HepG2 (cell line): Measurements from ENCODE around the gene MXRA8. TPM values are rescaled to one million over a fixed set of nuclear protein-coding genes. Genes with fewer than 3 reads are reported as not detected.
A peak's percentile ranks its signal among the peaks of the same experiment; 100 is the strongest.

Experiments used
- ARNT2 ChIP-seq: sonication (generic); formaldehyde crosslinking; IDR thresholded peaks from 2 replicates; pipeline ENCODE4 v1.8.0; 2022; ENCODE audit warnings: mild to moderate bottlenecking, low read depth, missing genetic modification reagents, moderate library complexity
- ATAD3A ChIP-seq: sonication (generic); formaldehyde crosslinking; IDR thresholded peaks from 2 replicates; pipeline ENCODE4 v1.4.0; 2020; ENCODE audit warnings: missing genetic modification reagents
- DDIT3 ChIP-seq: sonication (generic); formaldehyde crosslinking; IDR thresholded peaks from 2 replicates; pipeline ENCODE4 v1.4.0; 2020; ENCODE audit warnings: mild to moderate bottlenecking, missing genetic modification reagents
- HMGXB4 ChIP-seq, 2 experiments: sonication (generic) in 1 of 2; formaldehyde crosslinking in 1 of 2; IDR thresholded peaks; 2 replicates each; pipeline versions ENCODE4 v1.4.0 to v1.6.1; 2018 to 2020; ENCODE audit warnings: missing genetic modification reagents in 2 of 2, borderline replicate concordance in 1 of 2, low read depth in 1 of 2, mild to moderate bottlenecking in 1 of 2, missing biosample characterization in 1 of 2
- KMT2A ChIP-seq: sonication (generic); formaldehyde crosslinking; IDR thresholded peaks from 2 replicates; pipeline ENCODE4 v1.4.0; 2020; ENCODE audit warnings: missing genetic modification reagents
- MED1 ChIP-seq: sonication (generic); formaldehyde crosslinking; IDR thresholded peaks from 2 replicates; pipeline ENCODE4 v1.4.0; 2020; ENCODE audit warnings: missing genetic modification reagents
- ZFX ChIP-seq: sonication (generic); formaldehyde crosslinking; IDR thresholded peaks from 2 replicates; pipeline ENCODE4 v1.4.0; 2020; ENCODE audit warnings: mild to moderate bottlenecking, low read depth, missing genetic modification reagents, moderate library complexity
- ZFY ChIP-seq: sonication (generic); formaldehyde crosslinking; IDR thresholded peaks from 2 replicates; pipeline ENCODE4 v1.4.0; 2020; ENCODE audit warnings: missing genetic modification reagents
- ZNF101 ChIP-seq: sonication (generic); formaldehyde crosslinking; IDR thresholded peaks from 2 replicates; pipeline ENCODE4 v1.4.0; 2020; ENCODE audit warnings: mild to moderate bottlenecking, low read depth, missing genetic modification reagents, borderline replicate concordance
- ZNF180 ChIP-seq: sonication (generic); formaldehyde crosslinking; IDR thresholded peaks from 2 replicates; pipeline ENCODE4 v1.4.0; 2020; ENCODE audit warnings: low read depth, missing genetic modification reagents, borderline replicate concordance
- polyA plus RNA-seq, 8 experiments: library from polyadenylated mRNA; depleted of rRNA in 3 of 8; stranded (reverse) in 7 of 8; unstranded in 1 of 8; fragments of >200 nt; fragmentation: Illumina TruSeq in 4 of 8; extraction: Trizol in 4 of 8; gene quantifications; 2 replicates each; pipeline versions ENCODE4 v1.2.1 to v1.2.3, GENCODE V29; 2011 to 2016; ENCODE audit warnings: low read depth in 4 of 8, missing spikeins in 1 of 8, mixed read lengths in 1 of 8; ENCODE audit not compliant: insufficient read depth in 1 of 8
- total RNA-seq, 5 experiments: library from RNA; depleted of rRNA; stranded (reverse); fragments of >200 nt; fragmentation: Illumina TruSeq; extraction: Trizol; gene quantifications; 2 replicates each; pipeline ENCODE4 v1.2.3, GENCODE V29; 2016; ENCODE audit warnings: low read depth in 1 of 5
- TF ChIP-seq, protein P1 (sequence below): sonication (generic); formaldehyde crosslinking; IDR thresholded peaks from 2 replicates; pipeline ENCODE4 v1.5.0; 2020; ENCODE audit warnings: mild to moderate bottlenecking, missing genetic modification reagents
- TF ChIP-seq, protein P2 (sequence below): sonication (generic); formaldehyde crosslinking; IDR thresholded peaks from 2 replicates; pipeline ENCODE4 v1.4.0; 2020; ENCODE audit warnings: missing genetic modification reagents, borderline replicate concordance
- TF ChIP-seq, protein P3 (sequence below): sonication (generic); formaldehyde crosslinking; IDR thresholded peaks from 2 replicates; pipeline ENCODE4 v1.5.0; 2020; ENCODE audit warnings: mild to moderate bottlenecking, missing genetic modification reagents, borderline replicate concordance
- TF ChIP-seq, protein P4 (sequence below): sonication (generic); formaldehyde crosslinking; IDR thresholded peaks from 2 replicates; pipeline ENCODE4 v1.4.0; 2020; ENCODE audit warnings: mild to moderate bottlenecking, missing genetic modification reagents

MXRA8 gene
- total and polyA plus RNA-seq, 2 of the 13 experiments (the other 11 are each of a cell fraction or from before 2014, with no cell fraction given): 19.8 to 44.8 TPM

- TF ChIP-seq, protein P1, sequence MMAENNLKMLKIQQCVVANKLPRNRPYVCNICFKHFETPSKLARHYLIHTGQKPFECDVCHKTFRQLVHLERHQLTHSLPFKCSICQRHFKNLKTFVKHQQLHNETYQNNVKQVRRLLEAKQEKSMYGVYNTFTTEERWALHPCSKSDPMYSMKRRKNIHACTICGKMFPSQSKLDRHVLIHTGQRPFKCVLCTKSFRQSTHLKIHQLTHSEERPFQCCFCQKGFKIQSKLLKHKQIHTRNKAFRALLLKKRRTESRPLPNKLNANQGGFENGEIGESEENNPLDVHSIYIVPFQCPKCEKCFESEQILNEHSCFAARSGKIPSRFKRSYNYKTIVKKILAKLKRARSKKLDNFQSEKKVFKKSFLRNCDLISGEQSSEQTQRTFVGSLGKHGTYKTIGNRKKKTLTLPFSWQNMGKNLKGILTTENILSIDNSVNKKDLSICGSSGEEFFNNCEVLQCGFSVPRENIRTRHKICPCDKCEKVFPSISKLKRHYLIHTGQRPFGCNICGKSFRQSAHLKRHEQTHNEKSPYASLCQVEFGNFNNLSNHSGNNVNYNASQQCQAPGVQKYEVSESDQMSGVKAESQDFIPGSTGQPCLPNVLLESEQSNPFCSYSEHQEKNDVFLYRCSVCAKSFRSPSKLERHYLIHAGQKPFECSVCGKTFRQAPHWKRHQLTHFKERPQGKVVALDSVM: peak; percentile 70
- TF ChIP-seq MED1 (CRISPR knock-in tag): peak; percentile 22; the same call in 1 of the 2 replicates
- no peak for TF ChIP-seq ZNF101 (CRISPR knock-in tag)
- TF ChIP-seq HMGXB4 (CRISPR knock-in tag; IDR thresholded peaks at IDR 0.05; ENCODE audit: borderline replicate concordance in 1 of 2, low read depth in 1 of 2): peak; percentile 19 to 33; a peak in 1 of 4 replicates
- no peak for TF ChIP-seq ZNF180 (CRISPR knock-in tag)
- TF ChIP-seq DDIT3 (CRISPR knock-in tag): no peak
- peak; percentile 86 for TF ChIP-seq ZFX
- TF ChIP-seq, protein P2, sequence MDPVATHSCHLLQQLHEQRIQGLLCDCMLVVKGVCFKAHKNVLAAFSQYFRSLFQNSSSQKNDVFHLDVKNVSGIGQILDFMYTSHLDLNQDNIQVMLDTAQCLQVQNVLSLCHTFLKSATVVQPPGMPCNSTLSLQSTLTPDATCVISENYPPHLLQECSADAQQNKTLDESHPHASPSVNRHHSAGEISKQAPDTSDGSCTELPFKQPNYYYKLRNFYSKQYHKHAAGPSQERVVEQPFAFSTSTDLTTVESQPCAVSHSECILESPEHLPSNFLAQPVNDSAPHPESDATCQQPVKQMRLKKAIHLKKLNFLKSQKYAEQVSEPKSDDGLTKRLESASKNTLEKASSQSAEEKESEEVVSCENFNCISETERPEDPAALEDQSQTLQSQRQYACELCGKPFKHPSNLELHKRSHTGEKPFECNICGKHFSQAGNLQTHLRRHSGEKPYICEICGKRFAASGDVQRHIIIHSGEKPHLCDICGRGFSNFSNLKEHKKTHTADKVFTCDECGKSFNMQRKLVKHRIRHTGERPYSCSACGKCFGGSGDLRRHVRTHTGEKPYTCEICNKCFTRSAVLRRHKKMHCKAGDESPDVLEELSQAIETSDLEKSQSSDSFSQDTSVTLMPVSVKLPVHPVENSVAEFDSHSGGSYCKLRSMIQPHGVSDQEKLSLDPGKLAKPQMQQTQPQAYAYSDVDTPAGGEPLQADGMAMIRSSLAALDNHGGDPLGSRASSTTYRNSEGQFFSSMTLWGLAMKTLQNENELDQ (CRISPR knock-in tag): no peak
- TF ChIP-seq KMT2A: no peak
- TF ChIP-seq, protein P3, sequence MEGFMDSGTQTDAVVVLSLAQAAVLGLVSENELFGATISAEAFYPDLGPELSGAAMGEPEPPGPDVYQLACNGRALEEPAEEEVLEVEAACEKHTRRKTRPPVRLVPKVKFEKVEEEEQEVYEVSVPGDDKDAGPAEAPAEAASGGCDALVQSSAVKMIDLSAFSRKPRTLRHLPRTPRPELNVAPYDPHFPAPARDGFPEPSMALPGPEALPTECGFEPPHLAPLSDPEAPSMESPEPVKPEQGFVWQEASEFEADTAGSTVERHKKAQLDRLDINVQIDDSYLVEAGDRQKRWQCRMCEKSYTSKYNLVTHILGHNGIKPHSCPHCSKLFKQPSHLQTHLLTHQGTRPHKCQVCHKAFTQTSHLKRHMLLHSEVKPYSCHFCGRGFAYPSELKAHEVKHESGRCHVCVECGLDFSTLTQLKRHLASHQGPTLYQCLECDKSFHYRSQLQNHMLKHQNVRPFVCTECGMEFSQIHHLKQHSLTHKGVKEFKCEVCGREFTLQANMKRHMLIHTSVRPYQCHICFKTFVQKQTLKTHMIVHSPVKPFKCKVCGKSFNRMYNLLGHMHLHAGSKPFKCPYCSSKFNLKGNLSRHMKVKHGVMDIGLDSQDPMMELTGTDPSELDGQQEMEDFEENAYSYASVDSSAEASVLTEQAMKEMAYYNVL (CRISPR knock-in tag): peak; percentile 41; the same call in 1 of the 2 replicates
- TF ChIP-seq ATAD3A: no peak
- peak; percentile 67 for TF ChIP-seq ZFY (CRISPR knock-in tag)
- TF ChIP-seq, protein P4, sequence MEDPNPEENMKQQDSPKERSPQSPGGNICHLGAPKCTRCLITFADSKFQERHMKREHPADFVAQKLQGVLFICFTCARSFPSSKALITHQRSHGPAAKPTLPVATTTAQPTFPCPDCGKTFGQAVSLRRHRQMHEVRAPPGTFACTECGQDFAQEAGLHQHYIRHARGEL (CRISPR knock-in tag): no peak
- TF ChIP-seq ARNT2 (CRISPR knock-in tag): no peak
These were observed at the start of gene MXRA8 (continued) for GRCh38 chr1:1358433-1359271.
